Limb (tissue), 2 donors: ENCODE measurements around the gene GABRA5.
"Not testable (repeated sequence)": the region's sequence is repeated elsewhere in the genome, so short reads cannot be mapped to it uniquely, and the experiment has no call there.

Source experiments
- DNase-seq, 2 donors: peaks; one replicate each; pipeline ENCODE4 v3.0.0-alpha.2; 2016; ENCODE audit errors: extremely low spot score in 2 of 2

The GABRA5 gene

GRCh38 chr15:26877831-26878230, 11.0 kb downstream of the GABRA5 start:
- DNase-seq, result no peak

GRCh38 chr15:26879706-26880105, 12.8 kb downstream of the GABRA5 start:
- DNase-seq, result no peak

DNA sequence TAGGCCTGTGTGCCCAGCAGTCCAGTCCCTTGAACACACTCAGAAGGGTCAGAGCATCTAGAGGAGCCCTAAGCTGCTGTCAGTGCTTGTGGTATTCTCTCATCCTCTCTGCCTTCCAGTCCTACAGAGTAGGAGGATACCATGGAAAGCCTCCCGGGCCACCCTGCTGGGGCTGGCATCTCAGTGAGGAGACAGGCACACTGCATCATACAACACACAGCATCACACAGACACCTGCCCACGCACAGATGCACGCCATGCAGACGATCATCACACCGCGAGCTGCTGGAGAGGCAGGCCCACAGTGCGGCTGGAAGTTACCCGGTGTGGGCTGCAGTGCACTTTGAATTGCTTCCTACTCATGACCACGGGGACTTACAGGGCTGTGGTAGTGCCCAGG, 15.2 kb downstream of the GABRA5 start:
- no peak for DNase-seq

DNA sequence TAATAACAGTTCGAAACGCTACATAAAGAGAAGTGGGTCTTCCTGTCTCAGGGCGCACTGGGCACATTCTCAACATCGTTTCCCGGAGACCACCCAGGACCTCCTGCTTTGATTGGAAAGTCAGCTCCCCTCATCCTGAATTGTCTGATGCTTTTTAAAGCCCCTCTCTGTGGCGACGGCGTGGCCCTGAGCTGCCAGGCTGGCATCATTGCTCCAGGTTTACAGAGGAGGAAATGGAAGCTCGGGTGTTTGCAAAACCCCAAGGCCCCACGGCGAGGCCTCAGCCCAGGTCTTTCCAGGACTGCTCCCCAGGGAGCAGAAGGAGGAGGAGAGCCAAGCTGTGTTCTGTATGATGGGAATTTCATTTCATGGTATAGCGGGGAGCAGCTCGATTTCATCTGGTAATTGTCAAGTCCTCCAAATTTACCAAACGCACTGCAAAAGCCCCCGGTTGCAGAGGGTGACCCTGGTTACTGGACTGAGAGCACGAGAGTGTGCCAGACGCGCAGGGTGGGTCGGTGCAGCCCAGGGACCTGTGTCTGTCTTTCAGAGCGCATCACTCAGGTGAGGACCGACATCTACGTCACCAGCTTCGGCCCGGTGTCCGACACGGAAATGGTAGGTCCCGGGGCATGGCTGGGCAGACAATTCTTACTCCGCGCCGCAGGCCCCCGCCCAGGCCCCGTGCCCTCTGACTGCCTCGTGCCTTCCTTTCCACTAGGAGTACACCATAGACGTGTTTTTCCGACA, 15.9 kb downstream of the GABRA5 start:
- no peak for DNase-seq

DNA sequence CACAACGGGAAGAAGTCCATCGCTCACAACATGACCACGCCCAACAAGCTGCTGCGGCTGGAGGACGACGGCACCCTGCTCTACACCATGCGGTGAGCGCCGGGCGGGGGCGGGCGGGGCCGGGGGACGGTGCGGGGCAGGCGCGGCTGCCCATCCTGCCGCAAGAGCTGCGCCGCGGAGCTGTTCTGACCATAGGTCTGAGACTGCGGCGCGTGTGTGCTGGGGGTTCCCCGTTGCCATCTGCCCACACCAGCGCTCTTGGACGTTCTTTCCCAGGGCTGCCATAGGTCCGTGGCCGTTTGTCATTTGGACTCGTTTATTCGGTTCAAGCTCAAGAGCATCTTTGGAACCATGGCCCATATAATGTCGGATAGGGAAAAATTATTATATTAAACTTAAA, 16.6 kb downstream of the GABRA5 start:
- DNase-seq, result no peak

- no peak for DNase-seq
Observed at GRCh38 chr15:26886566-26886965, 19.7 kb downstream of the GABRA5 start.

GRCh38 chr15:26887926-26888666, 21.2 kb downstream of the GABRA5 start:
- no peak for DNase-seq

GRCh38 chr15:26888761-26889160, 21.9 kb downstream of the GABRA5 start:
- DNase-seq, result no peak

DNA sequence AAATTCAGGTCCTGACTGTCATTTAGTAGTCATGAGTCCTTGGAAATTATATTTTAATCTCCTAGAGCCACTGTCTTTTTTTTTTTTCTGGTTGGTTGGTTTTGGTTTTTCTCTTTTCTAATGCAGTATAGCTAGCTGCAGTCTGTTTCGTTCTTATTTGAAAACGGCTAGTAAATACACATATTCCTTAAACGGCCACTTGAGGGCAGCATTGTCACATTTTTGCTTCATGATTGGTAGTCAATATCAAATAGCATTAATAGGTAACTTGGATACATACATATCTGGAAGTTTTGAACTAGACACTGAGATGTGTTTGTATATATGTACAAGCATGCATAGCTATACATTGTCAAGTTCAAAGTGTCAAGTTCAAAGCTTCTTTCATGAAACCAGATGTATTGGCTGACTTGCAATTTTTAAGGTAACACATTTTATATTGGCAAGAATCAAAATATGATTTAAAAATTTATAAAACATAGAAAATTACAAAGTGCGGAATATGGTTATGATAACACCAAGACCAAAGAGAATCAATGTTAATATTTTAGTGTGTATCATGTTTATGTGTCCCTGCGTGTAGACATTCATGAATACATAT, 22.5 kb downstream of the GABRA5 start:
- DNase-seq, result peak; percentile 77 to 82

DNA sequence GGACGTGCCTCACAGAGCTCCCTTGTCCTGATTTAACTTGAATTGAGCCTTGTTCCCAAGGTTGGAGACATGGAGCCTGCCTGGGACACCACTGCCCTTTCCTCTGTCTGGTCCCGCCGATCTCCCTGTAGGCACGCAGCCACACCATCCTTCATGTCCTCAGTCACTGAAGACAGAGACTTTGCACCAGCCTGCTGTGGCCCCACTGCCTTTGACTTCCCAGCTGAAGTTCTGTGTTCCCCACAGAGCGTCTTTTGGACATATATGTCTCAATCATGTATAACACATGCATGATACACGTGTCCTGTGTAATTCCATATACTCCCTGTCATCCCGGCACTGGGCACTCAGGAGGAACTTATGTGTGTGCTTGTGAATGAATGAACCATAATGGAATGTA, 23.6 kb downstream of the GABRA5 start:
- no peak for DNase-seq

DNA sequence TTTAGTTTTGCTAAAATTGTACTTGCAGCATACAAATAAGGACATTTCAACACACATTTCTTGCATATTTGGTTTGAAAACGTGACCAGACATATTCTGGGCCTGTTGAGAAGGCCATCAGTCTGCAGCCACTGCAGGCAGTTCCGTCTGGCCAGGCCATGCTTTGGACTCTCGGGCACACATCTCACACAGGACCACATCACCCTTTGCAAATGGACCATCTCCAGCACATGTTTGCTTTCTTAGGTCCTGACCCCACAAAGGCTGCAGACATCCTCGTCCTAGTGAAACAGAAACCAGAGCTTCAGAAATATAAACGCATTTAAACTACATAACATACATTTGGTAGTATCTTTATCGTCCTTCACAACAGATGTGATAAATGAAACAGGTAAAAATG, 24.1 kb downstream of the GABRA5 start:
- no peak for DNase-seq

DNA sequence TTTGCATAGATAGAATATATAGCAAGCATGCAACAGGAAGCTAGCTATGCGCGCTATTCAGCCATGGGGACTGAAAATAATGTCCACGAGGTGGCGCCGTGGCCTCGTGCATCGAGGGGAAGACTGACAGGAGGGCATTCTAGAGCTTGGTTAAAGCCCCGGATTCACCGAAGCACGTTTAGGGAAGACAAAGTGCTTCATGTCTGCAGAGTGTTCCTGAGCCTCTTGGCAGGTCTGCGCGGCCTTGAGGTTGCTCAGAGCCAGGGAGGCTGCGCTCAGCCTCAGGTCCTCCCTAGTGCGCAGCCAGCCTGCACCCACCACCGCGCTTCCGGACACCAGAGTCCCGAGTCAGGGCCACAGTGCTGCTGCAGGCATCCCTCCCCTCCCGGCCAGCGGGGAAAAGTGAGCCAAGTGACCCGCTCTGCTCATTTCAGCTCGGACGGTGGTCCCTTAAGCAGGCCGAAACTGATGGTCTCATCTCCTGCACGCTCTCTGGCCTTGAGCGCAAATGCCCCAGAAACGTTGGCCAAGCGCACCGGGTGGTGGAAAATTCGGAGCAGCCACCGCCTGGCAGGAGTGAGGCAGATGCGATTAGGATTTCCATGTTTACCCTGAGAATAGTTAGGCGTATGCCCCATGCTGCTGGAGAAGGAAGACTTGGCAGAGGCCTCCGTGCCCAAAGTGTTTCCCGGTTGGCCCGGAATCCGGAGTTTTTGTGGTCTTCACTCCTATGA, 24.8 kb downstream of the GABRA5 start:
- DNase-seq, result peak; percentile 87 to 91

DNA sequence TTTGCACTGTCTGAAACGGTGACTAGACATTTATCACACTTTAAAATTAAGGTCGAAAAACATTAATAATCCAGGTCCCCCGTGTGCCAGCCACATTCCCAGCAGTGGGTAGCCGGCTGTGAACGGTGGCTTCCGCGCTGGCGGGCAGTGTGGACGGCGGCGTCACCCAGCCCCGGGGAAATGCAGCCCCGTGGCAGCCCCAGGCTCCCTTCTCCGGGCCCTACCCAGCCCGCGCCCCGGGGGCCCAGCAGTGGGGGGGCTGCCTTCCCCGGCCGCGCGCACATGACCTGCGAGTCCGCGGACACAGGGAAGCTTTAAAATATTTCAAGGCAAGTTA, 25.3 kb downstream of the GABRA5 start:
- DNase-seq, result no peak

- DNase-seq, result no peak
Observed at GRCh38 chr15:26892678-26893077, 25.8 kb downstream of the GABRA5 start.

DNA sequence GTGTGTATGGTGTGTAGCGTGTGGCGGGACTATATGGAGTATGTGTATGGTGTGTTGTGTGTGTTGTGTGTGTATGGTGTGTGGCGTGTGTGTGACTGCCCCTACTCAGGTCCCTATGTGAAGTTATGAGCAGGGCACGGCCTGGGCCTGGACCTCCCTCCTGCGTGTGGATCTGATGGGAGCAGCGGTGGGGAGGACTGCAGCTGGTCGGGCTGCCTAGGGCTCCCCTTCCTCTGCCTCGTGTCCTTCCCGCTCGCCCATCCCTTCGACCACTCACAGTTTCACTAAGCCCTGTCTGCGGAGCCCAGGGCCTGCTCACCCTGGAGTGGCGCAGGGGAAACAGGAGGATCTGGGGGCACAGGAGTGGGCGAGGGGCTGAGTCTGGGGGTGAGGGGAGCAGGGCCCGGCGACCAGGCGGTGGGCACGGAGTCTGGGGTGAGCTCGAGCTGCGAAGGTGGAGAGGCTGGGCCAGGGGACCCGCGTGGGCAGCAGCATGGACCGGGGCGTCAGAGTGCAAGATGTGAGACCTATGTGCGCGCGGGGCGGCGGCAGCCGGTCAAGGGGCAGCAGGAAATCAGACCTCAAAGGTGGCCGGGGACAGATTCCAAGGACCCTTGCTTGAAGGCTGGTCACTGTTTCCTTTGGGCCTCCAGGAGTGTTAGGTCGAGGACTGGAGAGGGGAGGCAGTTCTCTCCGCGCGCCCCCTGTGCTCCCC, 26.6 kb downstream of the GABRA5 start:
- no peak for DNase-seq

- DNase-seq, result no peak
Observed at GRCh38 chr15:26894181-26894580, 27.3 kb downstream of the GABRA5 start.

DNA sequence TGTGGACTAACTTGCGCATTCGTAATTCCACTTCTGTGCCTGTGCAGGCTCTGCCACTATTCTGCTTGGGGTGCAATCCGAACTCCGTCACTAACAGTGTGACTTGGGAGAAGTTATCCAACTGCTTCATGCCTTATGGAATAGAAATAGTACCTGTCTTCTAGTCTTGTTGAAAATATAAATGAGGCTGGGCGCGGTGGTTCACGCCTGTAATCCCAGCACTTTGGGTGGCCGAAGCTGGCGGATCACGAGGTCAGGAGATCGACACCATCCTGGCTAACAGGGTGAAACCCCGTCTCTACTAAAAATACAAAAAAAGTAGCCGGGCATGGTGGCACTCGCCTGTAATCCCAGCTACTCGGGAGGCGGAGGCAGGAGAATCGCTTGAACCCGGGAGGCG, 28.5 kb downstream of the GABRA5 start:
- DNase-seq, result not testable (repeated sequence)

DNA sequence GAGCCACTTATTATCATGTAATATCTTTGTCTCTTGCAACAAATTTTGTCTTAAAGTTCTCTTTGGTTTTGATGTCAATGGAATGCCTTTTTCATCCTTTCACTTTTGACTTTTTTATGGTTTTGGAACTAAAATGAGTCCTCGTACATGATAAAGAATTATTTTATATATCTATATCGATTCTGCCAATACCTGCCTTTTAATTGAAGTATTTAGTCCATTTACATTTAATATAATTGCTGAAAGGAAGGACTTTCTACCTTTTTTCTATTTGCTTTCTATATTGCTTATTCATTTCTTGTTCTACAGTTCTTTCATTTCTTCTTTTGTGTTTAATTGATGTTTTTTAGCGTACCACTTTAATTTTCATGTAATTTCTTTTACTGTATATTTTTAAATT, 32.8 kb downstream of the GABRA5 start:
- DNase-seq, result no peak

DNA sequence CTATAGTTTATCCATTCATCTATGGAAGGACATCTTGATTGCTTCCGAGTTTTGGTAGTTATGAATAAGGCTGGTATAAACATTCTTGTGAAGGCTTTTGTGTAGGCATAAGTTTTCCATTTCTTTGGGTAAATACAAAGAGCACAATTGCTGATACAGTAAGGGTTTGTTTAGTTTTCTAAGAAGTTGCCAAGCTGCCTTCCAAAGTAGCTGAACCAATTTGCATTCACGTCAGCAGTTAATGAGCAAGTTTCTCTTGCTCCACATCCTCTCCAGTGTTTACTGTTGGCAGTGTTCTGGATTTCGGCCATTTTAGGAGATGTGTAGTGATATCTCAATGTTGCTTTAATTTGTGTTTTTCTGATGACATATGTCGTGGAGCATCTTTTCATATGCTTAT, 34.2 kb downstream of the GABRA5 start:
- DNase-seq, result no peak

DNA sequence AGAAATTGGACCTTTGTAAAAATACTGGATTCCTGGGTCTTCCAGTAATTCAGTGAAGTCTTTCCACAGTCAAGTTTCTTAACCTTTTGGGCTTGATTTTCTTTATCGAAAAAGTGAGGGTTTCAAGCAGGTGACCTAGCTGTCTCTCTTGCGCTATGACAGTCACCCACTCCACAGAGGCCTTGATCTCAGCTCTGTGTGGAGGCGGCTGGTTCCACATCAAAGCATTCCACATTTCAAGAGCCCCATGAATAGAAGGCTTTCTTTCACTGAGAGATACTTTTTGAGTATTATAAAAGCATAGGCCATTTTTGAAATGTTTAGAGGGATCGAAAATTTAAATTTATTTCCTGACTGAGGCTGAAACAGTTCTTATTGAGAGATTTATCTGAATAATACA, 43.9 kb downstream of the GABRA5 start:
- no peak for DNase-seq

- no peak for DNase-seq
Observed at GRCh38 chr15:26921433-26921832, 54.6 kb downstream of the GABRA5 start.

- no peak for DNase-seq
Observed at GRCh38 chr15:26926081-26926480, 59.2 kb downstream of the GABRA5 start.
